ENCODE data around the gene CTNNA3.

Gene CTNNA3

DNA sequence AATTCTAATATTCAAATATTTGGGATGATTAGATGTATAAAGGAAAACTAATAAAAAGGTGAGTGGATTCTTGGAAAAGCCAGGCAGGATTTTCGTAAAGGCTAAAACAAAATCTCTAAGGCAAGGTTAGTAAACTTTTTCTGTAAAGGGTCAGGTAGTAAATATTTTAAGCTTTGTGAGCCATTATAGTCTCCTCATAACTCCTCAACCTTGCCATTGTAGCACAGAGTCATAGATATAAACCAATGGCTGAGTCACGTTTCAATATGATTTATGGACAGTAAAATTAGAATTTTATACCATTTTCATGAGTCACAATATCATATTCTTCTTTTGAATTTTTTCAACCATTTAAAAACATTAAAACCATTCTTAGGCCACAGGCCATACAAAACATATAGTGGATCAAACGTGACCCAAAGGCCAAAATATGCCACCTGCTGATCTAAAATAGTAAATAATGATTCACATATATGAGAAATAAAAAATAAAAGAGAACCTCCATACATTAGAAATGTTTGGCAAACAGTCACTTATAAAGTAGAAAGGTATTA, 1422.0 kb downstream of the CTNNA3 start:
- Histone ChIP-seq H3K27me3 (ENCODE audit: insufficient read depth, low read length) (no peaks in the 10 kb centered on the region), H3K4me3 (ENCODE audit: low read length) (no peak overlapping the region), H3K9ac (ENCODE audit: low read depth, low read length) (no peak overlapping the region), H3K36me3 (ENCODE audit: insufficient read depth, low read depth, low read length) (no peaks in the 10 kb centered on the region), H3K4me1 (ENCODE audit: insufficient read depth, low read length) (peaks cover 1% of the 10 kb centered on the region; the same call in 1 of the 2 replicates), H3K9me3 (ENCODE audit: insufficient read depth, low read depth, low read length) (no peaks in the 10 kb centered on the region), H3K27ac (ENCODE audit: low read length) (no peak overlapping the region)

DNA sequence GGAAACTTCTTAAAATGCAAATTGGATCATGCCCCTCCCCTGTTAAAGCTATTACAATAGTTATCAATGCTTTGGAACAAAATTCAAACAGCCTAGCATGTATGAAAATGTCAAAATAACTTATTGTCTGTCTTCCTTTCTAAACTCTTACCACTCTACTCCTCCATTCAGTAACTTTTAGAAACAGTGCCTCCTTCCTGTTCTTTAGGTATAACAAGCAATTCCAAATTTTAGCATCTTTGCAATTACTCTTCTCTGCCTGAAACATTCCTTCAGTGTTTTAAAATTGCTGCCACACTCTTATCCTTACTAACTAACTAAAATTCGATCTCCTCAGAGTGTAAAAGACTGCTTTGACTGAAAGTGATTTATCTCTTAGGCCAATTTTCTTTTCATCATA, 1430.6 kb downstream of the CTNNA3 start:
- H3K36me3 ChIP-seq (ENCODE audit: insufficient read depth, low read depth, low read length): no peaks in the 10 kb centered on the region
- no peaks in the 10 kb centered on the region for H3K27me3 ChIP-seq (ENCODE audit: insufficient read depth, low read length)
- H3K4me1 ChIP-seq (ENCODE audit: insufficient read depth, low read length): no peaks in the 10 kb centered on the region
- H3K4me3 ChIP-seq (ENCODE audit: low read length): no peak overlapping the region
- H3K27ac ChIP-seq (ENCODE audit: low read length): no peak overlapping the region
- H3K9me3 ChIP-seq (ENCODE audit: insufficient read depth, low read depth, low read length): no peaks in the 10 kb centered on the region
- H3K9ac ChIP-seq (ENCODE audit: low read depth, low read length): no peak overlapping the region

DNA sequence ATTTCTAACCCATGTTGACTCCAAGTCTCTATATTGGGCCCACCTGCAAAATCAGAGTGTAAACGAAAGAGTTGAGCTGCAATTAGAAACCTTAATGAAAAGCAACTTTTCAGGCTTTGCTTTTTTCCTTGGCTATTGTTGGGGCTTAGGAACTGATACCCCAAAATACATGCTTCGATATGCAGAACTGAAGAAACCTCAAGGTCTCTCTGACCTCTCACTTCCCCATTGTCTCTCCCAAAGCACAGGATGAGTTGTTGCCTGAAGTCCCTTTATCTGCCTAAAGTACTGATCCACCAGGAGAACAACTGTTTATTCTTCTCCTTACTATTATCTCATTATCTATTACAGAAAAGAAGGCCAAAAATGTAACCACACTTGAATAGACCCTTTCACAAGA, 1436.2 kb downstream of the CTNNA3 start:
- Histone ChIP-seq H3K27ac (ENCODE audit: low read length) (no peak overlapping the region), H3K36me3 (ENCODE audit: insufficient read depth, low read depth, low read length) (no peaks in the 10 kb centered on the region), H3K9me3 (ENCODE audit: insufficient read depth, low read depth, low read length) (no peaks in the 10 kb centered on the region), H3K4me1 (ENCODE audit: insufficient read depth, low read length) (no peaks in the 10 kb centered on the region), H3K27me3 (ENCODE audit: insufficient read depth, low read length) (no peaks in the 10 kb centered on the region), H3K9ac (ENCODE audit: low read depth, low read length) (no peak overlapping the region), H3K4me3 (ENCODE audit: low read length) (no peak overlapping the region)

DNA sequence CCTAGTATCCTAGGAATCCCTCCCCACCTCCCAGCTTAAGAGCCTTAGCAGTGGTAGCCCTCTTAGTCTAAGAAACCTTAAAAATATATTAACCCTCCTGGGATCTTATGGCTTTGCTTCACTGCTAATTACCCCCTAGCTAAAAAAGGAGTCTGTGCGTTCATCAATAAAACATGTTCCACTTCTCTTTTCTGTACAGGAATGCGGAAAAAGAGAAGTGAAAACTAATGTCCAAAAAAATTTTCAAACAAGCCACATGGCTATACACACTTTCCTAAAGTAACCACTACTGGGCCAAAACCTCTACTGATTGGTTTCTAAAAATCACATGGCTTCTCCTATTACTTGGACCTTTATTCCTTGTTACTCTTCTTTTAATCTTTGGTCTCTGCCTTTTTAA, 1437.3 kb downstream of the CTNNA3 start:
- Histone ChIP-seq H3K27me3 (ENCODE audit: insufficient read depth, low read length) (no peaks in the 10 kb centered on the region), H3K36me3 (ENCODE audit: insufficient read depth, low read depth, low read length) (no peaks in the 10 kb centered on the region), H3K9me3 (ENCODE audit: insufficient read depth, low read depth, low read length) (no peaks in the 10 kb centered on the region)

DNA sequence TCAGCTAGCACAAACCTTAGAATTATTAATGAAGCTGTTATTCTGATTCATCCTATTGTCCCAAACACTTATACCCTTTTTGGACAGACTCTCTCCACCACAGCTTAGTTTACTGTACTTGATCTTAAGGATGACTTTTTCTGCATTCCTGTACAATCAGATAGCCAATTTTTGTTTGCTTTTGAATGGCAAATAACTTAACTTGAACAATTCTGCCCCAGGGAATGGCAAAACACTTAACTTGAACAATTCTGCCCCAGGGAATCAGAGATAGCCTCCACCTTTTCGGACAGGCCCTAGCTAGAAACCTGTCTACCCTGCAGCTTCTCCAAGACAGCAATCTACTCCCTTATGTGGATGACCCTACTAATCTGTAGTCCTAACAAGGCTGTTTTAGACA, 1438.2 kb downstream of the CTNNA3 start:
- H3K27ac ChIP-seq (ENCODE audit: low read length): no peak overlapping the region
- H3K4me1 ChIP-seq (ENCODE audit: insufficient read depth, low read length): no peaks in the 10 kb centered on the region
- no peaks in the 10 kb centered on the region for H3K9me3 ChIP-seq (ENCODE audit: insufficient read depth, low read depth, low read length)
- H3K9ac ChIP-seq (ENCODE audit: low read depth, low read length): no peak overlapping the region
- no peaks in the 10 kb centered on the region for H3K36me3 ChIP-seq (ENCODE audit: insufficient read depth, low read depth, low read length)
- no peak overlapping the region for H3K4me3 ChIP-seq (ENCODE audit: low read length)
- no peaks in the 10 kb centered on the region for H3K27me3 ChIP-seq (ENCODE audit: insufficient read depth, low read length)

More for the DNA sequence above, 1437.3 kb downstream of the CTNNA3 start:
- Histone ChIP-seq H3K9ac (ENCODE audit: low read depth, low read length) (no peak overlapping the region), H3K27ac (ENCODE audit: low read length) (no peak overlapping the region), H3K4me3 (ENCODE audit: low read length) (no peak overlapping the region), H3K4me1 (ENCODE audit: insufficient read depth, low read length) (no peaks in the 10 kb centered on the region)

DNA sequence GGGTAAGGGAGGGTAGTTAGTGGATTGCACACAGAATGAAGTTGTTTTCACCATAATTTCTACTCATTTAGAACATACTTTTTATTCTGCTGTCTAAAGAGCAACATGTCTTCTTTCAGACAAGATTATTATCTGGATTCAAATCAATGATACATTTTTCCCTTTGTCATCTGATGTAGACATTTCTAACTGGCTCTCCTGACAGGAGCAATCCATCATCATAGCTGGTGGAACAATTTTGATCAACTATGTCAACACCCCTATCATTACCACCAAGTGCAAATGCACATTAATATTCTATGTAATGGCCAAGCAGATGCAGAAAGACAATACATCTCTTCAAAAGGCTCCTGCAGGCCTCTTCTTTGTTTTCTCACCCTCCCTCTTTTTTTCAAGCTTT, 1443.0 kb downstream of the CTNNA3 start:
- Histone ChIP-seq H3K4me3 (ENCODE audit: low read length) (no peak overlapping the region), H3K4me1 (ENCODE audit: insufficient read depth, low read length) (no peaks in the 10 kb centered on the region), H3K9ac (ENCODE audit: low read depth, low read length) (no peak overlapping the region), H3K27me3 (ENCODE audit: insufficient read depth, low read length) (no peaks in the 10 kb centered on the region), H3K36me3 (ENCODE audit: insufficient read depth, low read depth, low read length) (no peaks in the 10 kb centered on the region), H3K9me3 (ENCODE audit: insufficient read depth, low read depth, low read length) (no peaks in the 10 kb centered on the region; the same call in 1 of the 2 replicates), H3K27ac (ENCODE audit: low read length) (no peak overlapping the region)

DNA sequence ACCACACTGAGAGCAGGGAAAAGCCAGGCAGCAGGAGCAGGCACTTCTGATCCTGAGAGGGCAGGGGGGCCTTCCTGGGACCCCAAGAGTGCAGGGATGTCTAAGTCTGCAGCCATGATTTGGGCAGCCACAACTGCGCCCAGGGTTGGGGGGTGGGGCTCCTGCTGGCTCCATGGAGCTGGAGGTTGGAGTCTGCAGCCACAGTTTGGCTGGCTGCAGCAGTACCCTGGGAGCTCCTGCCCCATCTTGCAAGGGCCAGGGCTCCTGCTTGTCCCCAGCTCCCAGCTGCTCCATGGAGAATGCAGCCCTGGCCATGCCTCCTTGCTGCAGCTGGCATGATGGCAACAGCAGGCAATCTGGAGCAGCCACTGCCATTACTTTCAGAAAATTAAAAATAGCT, 1449.8 kb downstream of the CTNNA3 start:
- Histone ChIP-seq H3K27ac (ENCODE audit: low read length) (no peak overlapping the region), H3K9me3 (ENCODE audit: insufficient read depth, low read depth, low read length) (no peaks in the 10 kb centered on the region; the same call in 1 of the 2 replicates), H3K36me3 (ENCODE audit: insufficient read depth, low read depth, low read length) (no peaks in the 10 kb centered on the region), H3K9ac (ENCODE audit: low read depth, low read length) (no peak overlapping the region), H3K27me3 (ENCODE audit: insufficient read depth, low read length) (no peaks in the 10 kb centered on the region), H3K4me3 (ENCODE audit: low read length) (no peak overlapping the region), H3K4me1 (ENCODE audit: insufficient read depth, low read length) (peaks cover 10% of the 10 kb centered on the region; the same call in 1 of the 2 replicates)

DNA sequence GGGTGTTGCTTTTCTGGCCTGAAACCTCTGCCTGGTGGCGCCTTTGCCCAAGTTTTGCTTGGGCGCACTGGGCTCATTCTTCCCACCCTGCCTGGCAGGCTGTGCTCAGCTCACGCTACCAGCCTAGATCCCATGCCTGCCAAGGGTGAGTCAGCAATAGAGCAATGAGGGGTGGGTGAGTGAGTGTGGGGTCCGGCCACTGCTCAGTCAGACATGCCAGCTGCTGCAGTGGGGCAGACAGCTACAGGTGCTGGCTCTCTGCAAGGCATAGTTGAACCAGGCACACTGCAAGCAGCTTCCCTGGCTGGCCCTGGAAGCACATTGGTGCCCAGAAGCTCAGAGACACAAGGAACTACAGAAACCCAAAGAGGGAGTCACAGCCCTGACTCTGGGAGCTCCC, 1451.0 kb downstream of the CTNNA3 start:
- no peak overlapping the region for H3K4me3 ChIP-seq (ENCODE audit: low read length)
- H3K9ac ChIP-seq (ENCODE audit: low read depth, low read length): no peak overlapping the region
- H3K36me3 ChIP-seq (ENCODE audit: insufficient read depth, low read depth, low read length): no peaks in the 10 kb centered on the region
- H3K27ac ChIP-seq (ENCODE audit: low read length): no peak overlapping the region
- H3K27me3 ChIP-seq (ENCODE audit: insufficient read depth, low read length): no peaks in the 10 kb centered on the region
- H3K4me1 ChIP-seq (ENCODE audit: insufficient read depth, low read length): peaks cover 10% of the 10 kb centered on the region; the same call in 1 of the 2 replicates
- H3K9me3 ChIP-seq (ENCODE audit: insufficient read depth, low read depth, low read length): no peaks in the 10 kb centered on the region; the same call in 1 of the 2 replicates

DNA sequence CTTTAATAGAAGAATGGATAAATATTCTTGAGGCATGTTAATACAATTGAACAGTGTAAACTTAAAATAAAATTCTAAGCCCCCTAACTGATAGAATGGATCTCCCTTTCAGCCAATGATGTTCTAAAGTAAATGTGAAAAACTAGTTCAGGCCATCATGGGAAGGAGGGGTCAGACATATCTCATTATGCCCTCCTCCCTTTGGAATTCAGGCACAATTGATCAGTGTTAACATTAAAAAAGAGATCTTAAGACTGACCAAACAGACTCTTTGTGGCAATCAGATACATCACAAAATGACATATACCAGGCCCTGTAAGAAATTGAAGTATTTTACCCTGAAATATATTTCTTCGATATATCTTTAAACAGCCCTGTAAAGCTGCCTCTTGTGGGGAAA, 1453.1 kb downstream of the CTNNA3 start:
- Histone ChIP-seq H3K36me3 (ENCODE audit: insufficient read depth, low read depth, low read length) (no peaks in the 10 kb centered on the region), H3K4me3 (ENCODE audit: low read length) (no peak overlapping the region), H3K9me3 (ENCODE audit: insufficient read depth, low read depth, low read length) (no peaks in the 10 kb centered on the region), H3K9ac (ENCODE audit: low read depth, low read length) (no peak overlapping the region), H3K27ac (ENCODE audit: low read length) (no peak overlapping the region), H3K4me1 (ENCODE audit: insufficient read depth, low read length) (peaks cover 10% of the 10 kb centered on the region; the same call in 1 of the 2 replicates), H3K27me3 (ENCODE audit: insufficient read depth, low read length) (no peaks in the 10 kb centered on the region)

DNA sequence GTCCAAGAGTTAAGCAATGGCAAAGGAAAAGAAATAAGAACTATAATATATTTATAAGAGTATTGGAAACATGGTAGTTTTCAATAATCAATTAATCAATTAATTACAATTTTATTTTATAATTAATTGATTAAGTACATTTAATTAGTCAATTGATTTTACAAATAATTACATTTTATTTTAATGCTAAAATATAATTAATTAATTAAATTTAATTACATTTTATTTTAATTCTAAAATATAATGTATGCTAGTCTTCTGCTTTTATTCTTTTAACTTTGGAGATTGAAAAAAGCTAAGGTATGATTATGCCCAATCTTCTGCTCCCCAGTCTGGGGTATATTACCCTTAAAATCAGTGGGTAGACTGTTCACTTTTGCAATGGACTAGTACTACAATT, 1456.9 kb downstream of the CTNNA3 start:
- Histone ChIP-seq H3K4me3 (ENCODE audit: low read length) (no peak overlapping the region), H3K27me3 (ENCODE audit: insufficient read depth, low read length) (no peaks in the 10 kb centered on the region), H3K27ac (ENCODE audit: low read length) (no peak overlapping the region), H3K4me1 (ENCODE audit: insufficient read depth, low read length) (peaks cover 10% of the 10 kb centered on the region; the same call in 1 of the 2 replicates), H3K36me3 (ENCODE audit: insufficient read depth, low read depth, low read length) (no peaks in the 10 kb centered on the region), H3K9ac (ENCODE audit: low read depth, low read length) (no peak overlapping the region), H3K9me3 (ENCODE audit: insufficient read depth, low read depth, low read length) (no peaks in the 10 kb centered on the region)

DNA sequence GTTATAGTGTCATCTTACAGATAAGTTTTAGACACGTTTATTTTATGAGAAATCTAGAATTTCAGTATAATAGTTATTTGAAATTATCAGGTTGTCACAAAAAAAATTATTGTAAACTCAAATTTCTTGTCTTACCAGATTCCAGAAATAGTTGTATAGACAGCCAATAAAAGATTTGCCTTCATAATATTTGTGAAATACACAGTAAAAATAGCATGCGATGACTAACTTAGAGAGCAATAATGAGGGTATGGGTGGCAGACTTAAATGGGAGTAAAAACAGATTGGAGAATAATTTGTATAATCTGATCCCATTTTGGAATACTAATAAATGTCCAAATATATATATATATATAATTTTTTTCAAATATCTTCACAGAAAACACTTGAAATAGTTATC, 1457.7 kb downstream of the CTNNA3 start:
- H3K36me3 ChIP-seq (ENCODE audit: insufficient read depth, low read depth, low read length): no peaks in the 10 kb centered on the region
- no peaks in the 10 kb centered on the region for H3K9me3 ChIP-seq (ENCODE audit: insufficient read depth, low read depth, low read length)
- H3K27me3 ChIP-seq (ENCODE audit: insufficient read depth, low read length): no peaks in the 10 kb centered on the region

DNA sequence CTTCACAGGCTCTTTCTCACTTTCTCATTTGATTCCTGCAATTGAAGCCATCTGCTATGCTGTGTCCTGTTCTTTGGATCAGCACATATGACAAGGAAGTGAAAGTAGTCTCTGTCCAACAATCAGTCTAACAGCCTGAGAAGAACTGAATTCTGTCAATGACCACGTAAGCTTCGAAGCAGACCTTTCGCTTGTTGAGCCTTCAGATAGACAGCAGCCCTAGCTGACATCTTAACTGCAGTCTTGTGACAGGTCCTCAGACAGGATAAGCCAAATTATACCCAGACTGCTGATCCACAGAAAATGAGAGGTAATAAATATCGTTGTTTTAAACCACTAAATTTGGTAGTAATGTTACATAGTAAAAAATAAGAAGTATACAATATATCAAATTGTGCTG, 1461.1 kb downstream of the CTNNA3 start:
- no peak overlapping the region for H3K27ac ChIP-seq (ENCODE audit: low read length)
- no peaks in the 10 kb centered on the region for H3K27me3 ChIP-seq (ENCODE audit: insufficient read depth, low read length)
- H3K4me3 ChIP-seq (ENCODE audit: low read length): no peak overlapping the region
- H3K4me1 ChIP-seq (ENCODE audit: insufficient read depth, low read length): no peaks in the 10 kb centered on the region
- H3K36me3 ChIP-seq (ENCODE audit: insufficient read depth, low read depth, low read length): no peaks in the 10 kb centered on the region
- H3K9me3 ChIP-seq (ENCODE audit: insufficient read depth, low read depth, low read length): no peaks in the 10 kb centered on the region
- H3K9ac ChIP-seq (ENCODE audit: low read depth, low read length): no peak overlapping the region

More for the DNA sequence above, 1457.7 kb downstream of the CTNNA3 start:
- no peak overlapping the region for H3K9ac ChIP-seq (ENCODE audit: low read depth, low read length)
- no peak overlapping the region for H3K27ac ChIP-seq (ENCODE audit: low read length)
- peaks cover 10% of the 10 kb centered on the region; the same call in 1 of the 2 replicates for H3K4me1 ChIP-seq (ENCODE audit: insufficient read depth, low read length)
- no peak overlapping the region for H3K4me3 ChIP-seq (ENCODE audit: low read length)
